ENCODE measurements around the gene MTFR1L. TPM values are rescaled to one million over a fixed set of nuclear protein-coding genes. Genes with fewer than 3 reads are reported as not detected.

The MTFR1L gene
- total RNA-seq, 1 donor from 2014 or later, result 206 TPM

DNA sequence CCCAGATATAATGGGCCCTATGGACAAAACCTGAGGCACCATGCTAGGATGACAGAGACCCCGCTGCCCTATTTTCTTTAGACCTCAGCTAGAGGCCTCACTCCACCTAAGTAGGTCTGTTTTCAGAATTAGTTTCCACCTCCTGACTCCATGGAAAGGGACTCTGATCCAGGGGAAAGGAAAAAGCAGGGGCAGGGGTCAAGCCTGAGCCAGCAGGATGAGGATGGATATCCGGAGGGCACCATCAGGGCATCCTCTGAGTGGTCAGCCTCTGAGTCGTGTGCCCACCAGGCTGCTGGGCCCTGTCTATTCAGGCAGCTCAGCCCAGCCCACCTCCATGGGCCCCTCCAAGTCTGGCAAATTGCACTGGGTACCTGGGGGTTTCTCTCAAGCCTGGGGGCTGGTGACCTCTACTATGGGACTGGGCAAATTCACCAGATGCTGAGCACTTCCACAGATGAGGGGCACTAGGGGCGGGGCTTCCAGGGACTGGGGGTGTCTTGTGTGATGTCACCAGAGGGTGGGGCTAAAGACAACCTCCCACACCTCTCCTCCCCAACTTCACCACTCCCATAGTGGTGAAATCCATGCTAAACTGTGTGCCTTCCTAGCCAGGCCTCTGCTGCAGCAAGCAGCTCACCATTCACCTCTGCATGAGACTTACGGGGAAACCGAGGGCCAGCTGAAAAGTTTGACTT is 50.3 kb downstream of the MTFR1L start:
- ATAC-seq (no peak), DNase-seq (ENCODE audit: missing footprints) (no peak)
- intact Hi-C loops (cut with DNase I), result no loop called here

DNA sequence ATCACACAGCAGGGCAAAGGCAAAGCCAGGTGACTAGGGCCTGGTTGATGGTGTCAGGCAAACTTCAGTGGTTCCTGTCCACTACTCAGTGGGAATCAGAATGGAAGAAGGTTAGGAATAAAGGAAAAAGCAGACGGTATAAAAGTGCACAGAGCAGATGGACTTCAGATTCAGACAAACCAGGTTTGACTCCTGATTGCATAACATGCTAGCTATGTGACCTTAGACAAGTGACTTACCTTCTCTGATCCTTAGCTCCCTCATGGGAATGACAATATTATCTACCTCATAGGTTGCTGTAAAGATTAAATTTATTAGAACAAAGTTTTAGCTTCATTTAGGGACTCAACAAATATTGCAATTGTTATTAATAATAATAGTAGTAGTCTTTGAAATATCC is 50.9 kb downstream of the MTFR1L start:
- ATAC-seq (no peak), DNase-seq (ENCODE audit: missing footprints) (no peak)
- intact Hi-C loops (cut with DNase I), result no loop called here

- DNase-seq (ENCODE audit: missing footprints) (no peak), ATAC-seq (no peak)
- intact Hi-C loops (cut with DNase I), result no loop called here
Observed at GRCh38 chr1:25871086-25871703, 51.4 kb downstream of the MTFR1L start.

GRCh38 chr1:25871704-25872494 is 52.1 kb downstream of the MTFR1L start:
- DNase-seq (ENCODE audit: missing footprints) (no peak), ATAC-seq (no peak)
- intact Hi-C loops (cut with DNase I), result no loop called here

DNA sequence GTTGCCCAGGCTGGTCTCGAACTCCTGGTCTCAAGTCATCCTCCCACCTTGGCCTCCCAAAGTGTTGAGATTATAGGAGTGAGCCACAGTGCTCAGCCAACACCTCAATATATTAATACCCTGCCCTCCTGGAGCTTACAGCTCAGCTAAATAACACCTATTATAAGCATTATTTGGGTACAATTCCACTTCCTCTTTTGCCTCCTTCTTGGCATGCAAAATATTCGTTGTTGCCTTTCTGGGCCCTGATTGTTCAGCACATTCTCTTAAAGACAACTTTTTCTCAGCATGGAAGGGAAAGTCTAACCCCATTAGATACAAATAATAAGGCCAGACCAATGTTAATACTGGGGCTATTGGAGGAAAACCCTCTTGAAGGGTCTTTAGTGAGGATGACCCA is 53.0 kb downstream of the MTFR1L start:
- DNase-seq (ENCODE audit: missing footprints) (no peak), ATAC-seq (no peak)
- intact Hi-C loops (cut with DNase I), result no loop called here

DNA sequence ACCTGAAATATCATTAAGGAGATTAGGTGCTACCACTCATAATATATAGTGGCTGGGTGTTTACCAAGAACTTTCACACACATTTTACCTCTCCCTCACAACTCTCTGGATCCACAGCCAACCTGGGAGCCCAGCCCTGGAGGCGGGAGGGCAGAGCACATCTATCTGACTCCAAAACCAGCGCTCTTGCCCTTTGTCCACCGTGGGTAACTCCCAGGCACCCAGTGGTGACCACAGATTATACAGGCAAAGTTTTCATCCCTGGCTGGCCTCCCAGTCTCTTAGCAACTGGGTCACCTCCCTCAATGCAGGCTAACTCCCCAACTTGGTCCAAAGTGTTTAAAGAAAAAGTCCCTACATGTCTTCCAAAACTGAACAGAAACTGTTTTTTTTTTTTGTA is 53.4 kb downstream of the MTFR1L start:
- intact Hi-C loops (cut with DNase I), result no loop called here
- no peak for DNase-seq (ENCODE audit: missing footprints)
- no peak for ATAC-seq

- DNase-seq (ENCODE audit: missing footprints) (no peak), ATAC-seq (no peak)
- intact Hi-C loops (cut with DNase I), result no loop called here
Observed at GRCh38 chr1:25874209-25874608, 54.5 kb downstream of the MTFR1L start.

GRCh38 chr1:25874635-25875153 is 54.9 kb downstream of the MTFR1L start:
- DNase-seq (ENCODE audit: missing footprints) (no peak), ATAC-seq (no peak)
- intact Hi-C loops (cut with DNase I), result no loop called here

- intact Hi-C loops (cut with DNase I), result no loop called here
- ATAC-seq, result peak; percentile 90
Observed at GRCh38 chr1:25875154-25875855, 55.6 kb downstream of the MTFR1L start, which contains the start of gene PAQR7. PAQR7 (minus strand) TSS chr1:25875708; CDS start chr1:25863839, 11,869 bp downstream.

DNA sequence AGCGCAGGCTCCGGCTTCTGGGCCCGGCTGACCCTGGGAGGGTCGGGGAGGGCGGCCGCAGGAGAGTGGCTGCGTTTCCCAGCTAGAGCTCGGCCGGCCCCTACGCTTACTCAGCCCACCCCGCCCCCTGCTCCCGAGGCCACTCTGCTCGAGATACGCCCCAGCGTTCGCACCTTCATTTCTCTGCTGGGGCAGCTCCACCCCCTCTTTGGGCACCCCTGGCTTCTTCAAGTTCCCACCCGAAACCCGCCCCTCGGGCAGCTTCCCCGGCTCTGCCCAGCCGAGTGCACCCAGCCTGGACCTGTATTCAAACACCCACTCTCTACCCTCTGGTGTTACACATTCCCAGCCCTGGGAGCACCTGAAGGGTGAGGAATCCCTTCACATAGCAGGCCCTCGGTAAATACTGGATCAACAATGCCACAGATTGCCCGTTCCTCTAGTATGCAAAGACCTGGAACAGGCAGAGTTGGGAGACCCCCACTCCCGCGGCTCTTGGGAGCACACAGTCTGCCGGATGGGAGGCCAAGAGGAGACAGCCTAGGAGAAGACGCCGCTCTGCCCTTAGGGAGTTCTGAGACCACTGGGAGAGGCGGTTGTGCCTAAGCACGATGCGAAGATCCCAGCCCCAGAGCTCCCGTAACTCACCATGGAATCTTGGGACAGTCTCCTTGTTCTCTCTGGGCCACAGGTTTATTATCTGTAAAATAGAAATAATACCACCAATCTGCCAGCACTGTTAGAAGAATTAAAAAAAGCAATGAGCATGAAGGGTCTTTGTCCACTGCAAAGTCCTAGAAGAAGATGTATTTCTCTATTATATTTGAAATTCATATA is 56.3 kb downstream of the MTFR1L start:
- ATAC-seq, result peak; percentile 64
- peak; percentile 79 for DNase-seq (ENCODE audit: missing footprints)
- intact Hi-C loops (cut with DNase I), result no loop called here

More at GRCh38 chr1:25875154-25875855, 55.6 kb downstream of the MTFR1L start, which contains the start of gene PAQR7:
- peak; percentile 89 for DNase-seq (ENCODE audit: missing footprints)

DNA sequence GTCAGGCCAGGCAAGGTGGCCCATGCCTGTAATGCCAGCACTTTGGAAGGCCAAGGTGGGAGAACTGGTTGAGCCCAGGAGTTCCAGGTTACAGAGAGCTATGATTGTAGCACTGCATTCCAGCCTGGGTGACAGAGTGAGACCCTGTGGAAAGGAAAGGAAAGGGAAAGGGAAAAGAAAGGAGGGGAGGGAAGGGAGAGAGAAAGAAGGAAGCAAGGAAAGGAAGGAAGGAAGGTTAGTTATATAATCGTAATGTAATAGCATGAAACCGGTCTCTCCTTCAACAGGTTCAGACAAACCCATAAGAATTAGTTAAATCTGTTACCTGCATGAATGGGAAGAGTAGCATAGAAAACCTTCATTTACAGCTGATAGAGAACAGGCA is 56.9 kb downstream of the MTFR1L start:
- DNase-seq (ENCODE audit: missing footprints) (no peak), ATAC-seq (no peak)
- intact Hi-C loops (cut with DNase I), result no loop called here

- DNase-seq (ENCODE audit: missing footprints), result no peak
- intact Hi-C loops (cut with DNase I), result no loop called here
- ATAC-seq, result no peak
Observed at GRCh38 chr1:25877155-25877554, 57.4 kb downstream of the MTFR1L start.

DNA sequence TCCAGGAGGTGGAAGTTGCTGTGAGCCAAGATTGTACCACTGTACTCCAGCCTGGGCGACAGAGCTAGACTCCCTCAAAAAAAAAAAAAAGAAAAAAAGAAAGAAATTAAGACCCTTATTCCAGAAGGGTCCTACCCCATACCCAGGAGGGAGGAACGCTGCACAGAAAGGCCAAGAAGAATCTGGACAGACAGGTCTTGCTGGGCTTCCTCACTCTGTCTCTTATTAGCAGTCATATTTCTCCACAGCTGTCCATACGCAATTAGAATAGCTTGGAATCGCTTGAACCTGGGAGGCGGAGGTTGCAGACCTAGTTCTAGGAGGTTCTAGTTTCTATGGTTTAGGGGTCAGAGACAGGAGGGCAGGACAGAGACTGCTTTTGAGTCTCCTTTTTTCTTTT is 58.9 kb downstream of the MTFR1L start:
- DNase-seq (ENCODE audit: missing footprints) (no peak), ATAC-seq (no peak)
- intact Hi-C loops (cut with DNase I), result no loop called here

GRCh38 chr1:25879675-25880074 is 59.9 kb downstream of the MTFR1L start:
- intact Hi-C loops (cut with DNase I), result no loop called here
- no peak for ATAC-seq
- no peak for DNase-seq (ENCODE audit: missing footprints)

DNA sequence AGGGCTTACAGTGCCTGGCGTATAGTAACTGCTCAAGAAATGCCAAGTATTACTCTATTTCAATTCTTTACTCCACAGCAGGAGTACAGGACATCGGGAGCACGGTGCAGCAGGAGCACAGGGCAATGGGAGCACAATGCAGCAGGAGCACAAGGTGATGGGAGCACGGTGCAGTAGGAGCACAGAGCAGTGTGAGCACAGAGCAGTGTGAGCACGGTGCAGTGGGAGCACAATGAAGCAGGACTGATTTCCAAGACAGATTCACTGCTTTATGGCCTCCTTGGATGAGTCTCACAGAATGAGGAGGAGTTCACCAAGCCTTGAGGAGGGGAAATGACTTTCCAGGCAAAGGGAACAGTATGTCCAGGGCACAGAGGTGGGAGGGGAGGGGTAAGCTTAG is 60.8 kb downstream of the MTFR1L start:
- DNase-seq (ENCODE audit: missing footprints), result no peak
- intact Hi-C loops (cut with DNase I), result no loop called here
- no peak for ATAC-seq

- intact Hi-C loops (cut with DNase I), result no loop called here
- ATAC-seq, result no peak
- no peak for DNase-seq (ENCODE audit: missing footprints)
Observed at GRCh38 chr1:25881266-25881665, 61.5 kb downstream of the MTFR1L start.

Data from Right ventricle myocardium inferior (tissue), 1 donor.